Endometrial microvascular endothelial cells (primary cell): ENCODE measurements around the gene MRPS34. TPM values are rescaled to one million over a fixed set of nuclear protein-coding genes. Genes with fewer than 3 reads are reported as not detected.
"Not testable (repeated sequence)": the region's sequence is repeated elsewhere in the genome, so short reads cannot be mapped to it uniquely, and the experiment has no call there.

Experiments used
- in situ Hi-C: cut with HindIII; loops from 2 replicates; pipeline ENCODE4 v1.10.0; 2017; ENCODE audit warnings: low sequenced_read_pairs, low pct_unique_long_range_greater_than_20kb; ENCODE audit errors: inconsistent ontology term
- total RNA-seq: library from RNA; depleted of rRNA; stranded (reverse); fragments of >200 nt; gene quantifications from one replicate; pipeline ENCODE4 v1.2.3, GENCODE V29; 2015; ENCODE audit errors: inconsistent ontology term

The MRPS34 gene
- total RNA-seq, 1 donor from 2014 or later: 148 TPM

- in situ Hi-C loops: no loop called here
Measured at GRCh38 chr16:1741553-1742165, 31.3 kb downstream of the MRPS34 start.

- in situ Hi-C loops: no loop called here
Measured at GRCh38 chr16:1740781-1741490, 32.0 kb downstream of the MRPS34 start.

GRCh38 chr16:1740234-1740633 lies 32.7 kb downstream of the MRPS34 start:
- in situ Hi-C loops: no loop called here

- in situ Hi-C loops: no loop called here
Measured at GRCh38 chr16:1734816-1735215, 38.1 kb downstream of the MRPS34 start.

- in situ Hi-C loops: no loop called here
Measured at GRCh38 chr16:1734123-1734522, 38.8 kb downstream of the MRPS34 start.

GRCh38 chr16:1732551-1732987 lies 40.4 kb downstream of the MRPS34 start:
- in situ Hi-C loops: not testable (repeated sequence)

GRCh38 chr16:1732071-1732470 lies 40.9 kb downstream of the MRPS34 start:
- in situ Hi-C loops: no loop called here

- in situ Hi-C loops: no loop called here
Measured at GRCh38 chr16:1731603-1732002, 41.3 kb downstream of the MRPS34 start.

- in situ Hi-C loops: no loop called here
Measured at GRCh38 chr16:1731073-1731472, 41.9 kb downstream of the MRPS34 start.

- in situ Hi-C loops: no loop called here
Measured at GRCh38 chr16:1729445-1729844, 43.5 kb downstream of the MRPS34 start.

GRCh38 chr16:1729026-1729425 lies 43.9 kb downstream of the MRPS34 start:
- in situ Hi-C loops: no loop called here

GRCh38 chr16:1727651-1728624 lies 45.0 kb downstream of the MRPS34 start:
- in situ Hi-C loops: no loop called here

- in situ Hi-C loops: no loop called here
Measured at GRCh38 chr16:1726661-1727502, 46.1 kb downstream of the MRPS34 start.

- in situ Hi-C loops: no loop called here
Measured at GRCh38 chr16:1724491-1724890, 48.4 kb downstream of the MRPS34 start.

- in situ Hi-C loops: no loop called here
Measured at GRCh38 chr16:1723450-1724147, 49.3 kb downstream of the MRPS34 start.
